H9 (cell line): ENCODE data around the gene ADGRG1. TPM values are rescaled to one million over a fixed set of nuclear protein-coding genes. Genes with fewer than 3 reads are reported as not detected.

Experiments
- DNase-seq: peaks from one replicate; pipeline ENCODE4 v3.0.0-alpha.2; 2017
- H2AFZ ChIP-seq: one replicate; pipeline ENCODE4 v1.6.1; 2013; ENCODE audit warnings: mild to moderate bottlenecking, low read length, control low read depth, moderate library complexity
- H2AK5ac ChIP-seq: 2 replicates; pipeline ENCODE4 v1.6.1; 2013; ENCODE audit warnings: low read length, control low read depth, mixed read lengths; ENCODE audit not compliant: insufficient read length
- H2BK120ac ChIP-seq: one replicate; pipeline ENCODE4 v1.6.1; 2013; ENCODE audit warnings: low read depth, mild to moderate bottlenecking, low read length, control low read depth, inconsistent platforms; ENCODE audit not compliant: poor library complexity, severe bottlenecking
- H2BK12ac ChIP-seq: 2 replicates; pipeline ENCODE4 v1.6.1; 2013; ENCODE audit warnings: low read length, control low read depth, mixed read lengths, low read depth; ENCODE audit not compliant: insufficient read length
- H2BK15ac ChIP-seq: 2 replicates; pipeline ENCODE4 v1.6.1; 2013; ENCODE audit warnings: low read depth, low read length, control low read depth
- H2BK20ac ChIP-seq: one replicate; pipeline ENCODE4 v1.6.1; 2013; ENCODE audit warnings: low read depth, mild to moderate bottlenecking, low read length, control low read depth, inconsistent platforms; ENCODE audit not compliant: poor library complexity, severe bottlenecking
- H2BK5ac ChIP-seq: 2 replicates; pipeline ENCODE4 v1.6.1; 2013; ENCODE audit warnings: low read length, control low read depth, mixed read lengths; ENCODE audit not compliant: insufficient read length
- H3K14ac ChIP-seq: 2 replicates; pipeline ENCODE4 v1.6.1; 2013; ENCODE audit warnings: low read length, control low read depth; ENCODE audit not compliant: insufficient read depth
- H3K18ac ChIP-seq: 2 replicates; pipeline ENCODE4 v1.6.1; 2013; ENCODE audit warnings: low read depth, mild to moderate bottlenecking, mixed read lengths, low read length, control low read depth; ENCODE audit not compliant: insufficient read length
- H3K23ac ChIP-seq: 2 replicates; pipeline ENCODE4 v1.6.1; 2013; ENCODE audit warnings: low read length, control low read depth, mixed read lengths, low read depth; ENCODE audit not compliant: insufficient read length
- H3K23me2 ChIP-seq: 2 replicates; pipeline ENCODE4 v1.6.1; 2013; ENCODE audit warnings: low read depth, mild to moderate bottlenecking, mixed read lengths, low read length, control low read depth; ENCODE audit not compliant: insufficient read length, poor library complexity, severe bottlenecking
- H3K27ac ChIP-seq: 2 replicates; pipeline ENCODE4 v1.5.1; 2013; ENCODE audit warnings: low read length, control low read depth, mixed read lengths, low read depth; ENCODE audit not compliant: insufficient read length
- H3K27me3 ChIP-seq: 2 replicates; pipeline ENCODE4 v1.6.1; 2013; ENCODE audit warnings: low read length, control low read depth, inconsistent platforms; ENCODE audit not compliant: insufficient read depth
- H3K4ac ChIP-seq: 2 replicates; pipeline ENCODE4 v1.6.1; 2013; ENCODE audit warnings: low read depth, mild to moderate bottlenecking, control low read depth, inconsistent platforms, low read length, moderate library complexity
- H3K4me1 ChIP-seq: 2 replicates; pipeline ENCODE4 v1.6.1; 2013; ENCODE audit warnings: low read length, control low read depth, inconsistent platforms; ENCODE audit not compliant: insufficient read depth
- H3K4me2 ChIP-seq: 2 replicates; pipeline ENCODE4 v1.6.1; 2013; ENCODE audit warnings: low read length, control low read depth, mixed read lengths; ENCODE audit not compliant: insufficient read length, insufficient read depth
- H3K56ac ChIP-seq: 2 replicates; pipeline ENCODE4 v1.6.1; 2013; ENCODE audit warnings: low read depth, mild to moderate bottlenecking, mixed read lengths, low read length, control low read depth; ENCODE audit not compliant: insufficient read length
- H3K79me1 ChIP-seq: 2 replicates; pipeline ENCODE4 v1.6.1; 2013; ENCODE audit warnings: low read depth, mild to moderate bottlenecking, moderate library complexity, low read length, control low read depth, inconsistent platforms; ENCODE audit not compliant: insufficient read depth, poor library complexity, severe bottlenecking
- H3K79me2 ChIP-seq: 2 replicates; pipeline ENCODE4 v1.6.1; 2013; ENCODE audit warnings: low read length, control low read depth, inconsistent platforms; ENCODE audit not compliant: insufficient read depth
- H3K9ac ChIP-seq: 2 replicates; pipeline ENCODE4 v1.6.1; 2013; ENCODE audit warnings: low read length, control low read depth, mixed read lengths; ENCODE audit not compliant: insufficient read length; ENCODE audit errors: extremely low read depth
- H3K9me3 ChIP-seq: one replicate; pipeline ENCODE4 v1.6.1; 2013; ENCODE audit warnings: low read depth, low read length, inconsistent platforms; ENCODE audit not compliant: control insufficient read depth
- H3T11ph ChIP-seq: one replicate; pipeline ENCODE4 v1.6.1; 2013; ENCODE audit warnings: mild to moderate bottlenecking, low read length, control low read depth, inconsistent platforms
- H4K20me1 ChIP-seq: one replicate; pipeline ENCODE4 v1.6.1; 2013; ENCODE audit not compliant: control insufficient read depth, insufficient read length, insufficient read depth
- H4K5ac ChIP-seq: 2 replicates; pipeline ENCODE4 v1.6.1; 2013; ENCODE audit warnings: low read depth, mild to moderate bottlenecking, mixed read lengths, low read length, control low read depth; ENCODE audit not compliant: insufficient read length
- H4K8ac ChIP-seq: replicated peaks from 2 replicates; pipeline ENCODE4 v1.6.1; 2013; ENCODE audit warnings: low read length, control low read depth, mixed read lengths, low read depth; ENCODE audit not compliant: insufficient read length
- H4K91ac ChIP-seq: 2 replicates; pipeline ENCODE4 v1.6.1; 2013; ENCODE audit warnings: low read depth, mild to moderate bottlenecking, moderate library complexity, mixed read lengths, low read length, control low read depth; ENCODE audit not compliant: insufficient read length
- H3K27ac Mint-ChIP-seq, 3 experiments: 2 replicates in 2 of 3; 3 replicates in 1 of 3; pipeline ENCODE4 v1.8.0; 2020 to 2021; ENCODE audit warnings: mixed read lengths in 3 of 3, mild to moderate bottlenecking in 1 of 3, moderate library complexity in 1 of 3
- H3K27me3 Mint-ChIP-seq: 2 replicates; pipeline ENCODE4 v1.8.0; 2021; ENCODE audit warnings: low read depth, mild to moderate bottlenecking, moderate library complexity, mixed read lengths
- H3K36me3 Mint-ChIP-seq, 3 experiments: 2 replicates in 2 of 3; 3 replicates in 1 of 3; pipeline ENCODE4 v1.8.0; 2020 to 2021; ENCODE audit warnings: low read depth in 3 of 3, mixed read lengths in 3 of 3; ENCODE audit not compliant: insufficient read depth in 1 of 3
- H3K4me1 Mint-ChIP-seq, 2 experiments: 2 replicates each; pipeline ENCODE4 v1.8.0; 2020; ENCODE audit warnings: mixed read lengths in 2 of 2
- H3K4me3 Mint-ChIP-seq, 2 experiments: 2 replicates in 1 of 2; 3 replicates in 1 of 2; pipeline ENCODE4 v1.8.0; 2020 to 2021; ENCODE audit warnings: mild to moderate bottlenecking in 2 of 2, mixed read lengths in 2 of 2, moderate library complexity in 1 of 2
- H3K9me3 Mint-ChIP-seq, 2 experiments: 2 replicates in 1 of 2; 3 replicates in 1 of 2; pipeline ENCODE4 v1.8.0; 2020; ENCODE audit warnings: mild to moderate bottlenecking in 2 of 2, mixed read lengths in 2 of 2, moderate library complexity in 1 of 2
- CTCF ChIP-seq: fragments of 200-600 bp; sonication (generic); conservative IDR thresholded peaks from 3 replicates; pipeline ENCODE4 v1.8.0; 2021; ENCODE audit warnings: antibody characterized with exemption, mild to moderate bottlenecking
- WGBS: extraction: QIAGEN DNeasy Blood & Tissue Kit; methylation state at CpG from one replicate; pipeline ENCODE4 v1.1.7; 2013; ENCODE audit warnings: missing lambda C conversion rate, low lambda C conversion rate, mixed read lengths; ENCODE audit not compliant: insufficient read length; ENCODE audit errors: extremely low coverage; 5-methylcytosine and 5-hydroxymethylcytosine counted together
- total RNA-seq: library from RNA; stranded (reverse); gene quantifications from 2 replicates; pipeline ENCODE4 v1.2.1, GENCODE V29; 2021

The ADGRG1 gene
- total RNA-seq, 1 experiment from 2014 or later: 1.1 TPM

- no peak overlapping the region for H2AFZ ChIP-seq
Observed at GRCh38 chr16:57695680-57696069, 67.2 kb downstream of the ADGRG1 start.

More at GRCh38 chr16:57695680-57696069, 67.2 kb downstream of the ADGRG1 start:
- H3K9ac ChIP-seq: no peak overlapping the region
- no peak overlapping the region for H3K4ac ChIP-seq
- Mint-ChIP-seq H3K27me3 (peaks cover 1% of the 10 kb centered on the region; the same call in 1 of the 2 replicates), H3K27ac (no peak overlapping the region; a peak in 1 of 7 replicates), H3K4me1 (peaks cover 2 to 4% of the 10 kb centered on the region in 2 experiments), H3K9me3 (no peaks in the 10 kb centered on the region), H3K4me3 (no peak overlapping the region), H3K36me3 (no peaks in the 10 kb centered on the region)
- no peak overlapping the region; the same call in 1 of the 2 replicates for H3K14ac ChIP-seq
- H2BK20ac ChIP-seq: no peak overlapping the region
- H3K27ac ChIP-seq: no peak overlapping the region
- no peaks in the 10 kb centered on the region for H3K79me2 ChIP-seq
- H3K27me3 ChIP-seq: no peaks in the 10 kb centered on the region
- H2BK5ac ChIP-seq: no peak overlapping the region
- no peak overlapping the region for H3K4me2 ChIP-seq
- H3T11ph ChIP-seq: no peak overlapping the region
- no peaks in the 10 kb centered on the region for H3K79me1 ChIP-seq
- H3K23me2 ChIP-seq: no peaks in the 10 kb centered on the region
- no peak overlapping the region for H2BK120ac ChIP-seq
- H4K20me1 ChIP-seq: no peaks in the 10 kb centered on the region
- H2AK5ac ChIP-seq: no peak overlapping the region
- H2BK15ac ChIP-seq: no peak overlapping the region
- H4K8ac ChIP-seq: no peak overlapping the region
- H3K23ac ChIP-seq: no peak overlapping the region
- no peak for DNase-seq
- H4K91ac ChIP-seq: no peak overlapping the region
- no peak overlapping the region for H3K18ac ChIP-seq
- H3K56ac ChIP-seq: no peak overlapping the region
- no peak overlapping the region for H4K5ac ChIP-seq
- no peaks in the 10 kb centered on the region for H3K9me3 ChIP-seq
- WGBS: no CpG with 5 or more reads among the region's 5 CpGs
- no peaks in the 10 kb centered on the region for H3K4me1 ChIP-seq
- no peak for TF ChIP-seq CTCF
- H2BK12ac ChIP-seq: no peak overlapping the region
